ENCODE results near the gene BID.

GRCh38 chr22:17817511-17818065 is 43.3 kb upstream of the BID start:
- TF ChIP-seq, protein P1, sequence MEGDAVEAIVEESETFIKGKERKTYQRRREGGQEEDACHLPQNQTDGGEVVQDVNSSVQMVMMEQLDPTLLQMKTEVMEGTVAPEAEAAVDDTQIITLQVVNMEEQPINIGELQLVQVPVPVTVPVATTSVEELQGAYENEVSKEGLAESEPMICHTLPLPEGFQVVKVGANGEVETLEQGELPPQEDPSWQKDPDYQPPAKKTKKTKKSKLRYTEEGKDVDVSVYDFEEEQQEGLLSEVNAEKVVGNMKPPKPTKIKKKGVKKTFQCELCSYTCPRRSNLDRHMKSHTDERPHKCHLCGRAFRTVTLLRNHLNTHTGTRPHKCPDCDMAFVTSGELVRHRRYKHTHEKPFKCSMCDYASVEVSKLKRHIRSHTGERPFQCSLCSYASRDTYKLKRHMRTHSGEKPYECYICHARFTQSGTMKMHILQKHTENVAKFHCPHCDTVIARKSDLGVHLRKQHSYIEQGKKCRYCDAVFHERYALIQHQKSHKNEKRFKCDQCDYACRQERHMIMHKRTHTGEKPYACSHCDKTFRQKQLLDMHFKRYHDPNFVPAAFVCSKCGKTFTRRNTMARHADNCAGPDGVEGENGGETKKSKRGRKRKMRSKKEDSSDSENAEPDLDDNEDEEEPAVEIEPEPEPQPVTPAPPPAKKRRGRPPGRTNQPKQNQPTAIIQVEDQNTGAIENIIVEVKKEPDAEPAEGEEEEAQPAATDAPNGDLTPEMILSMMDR (IDR thresholded peaks at IDR 0.05 in 2 of 3, conservative IDR thresholded peaks at IDR 0.05 in 1 of 3; ENCODE audit: control insufficient read depth in 2 of 3, extremely low read depth in 1 of 3, insufficient read depth in 1 of 3, low read depth in 3 of 3, low read length in 3 of 3) = no peak
- TF ChIP-seq RAD21 (IDR thresholded peaks at IDR 0.05; ENCODE audit: insufficient read depth, low read depth, low read length) (no peak), ESRRA (IDR thresholded peaks at IDR 0.05; ENCODE audit: low read length) (no peak), TARDBP (IDR thresholded peaks at IDR 0.05; ENCODE audit: borderline replicate concordance) (no peak), BHLHE40 (IDR thresholded peaks at IDR 0.05; ENCODE audit: borderline replicate concordance in 1 of 2, low read depth in 2 of 2, low read length in 1 of 2) (no peak), BRCA1 (IDR thresholded peaks at IDR 0.05; ENCODE audit: low read depth, low read length) (no peak), MXI1 (IDR thresholded peaks at IDR 0.05; ENCODE audit: low read depth, low read length) (no peak), SRF (IDR thresholded peaks at IDR 0.05; ENCODE audit: low read depth in 2 of 2, low read length in 2 of 2) (no peak), NR2C2 (IDR thresholded peaks at IDR 0.05; ENCODE audit: borderline replicate concordance, control insufficient read depth, insufficient read length, low read depth) (no peak), GABPA (IDR thresholded peaks at IDR 0.05; ENCODE audit: low read depth) (no peak)
- TF ChIP-seq, protein P2, sequence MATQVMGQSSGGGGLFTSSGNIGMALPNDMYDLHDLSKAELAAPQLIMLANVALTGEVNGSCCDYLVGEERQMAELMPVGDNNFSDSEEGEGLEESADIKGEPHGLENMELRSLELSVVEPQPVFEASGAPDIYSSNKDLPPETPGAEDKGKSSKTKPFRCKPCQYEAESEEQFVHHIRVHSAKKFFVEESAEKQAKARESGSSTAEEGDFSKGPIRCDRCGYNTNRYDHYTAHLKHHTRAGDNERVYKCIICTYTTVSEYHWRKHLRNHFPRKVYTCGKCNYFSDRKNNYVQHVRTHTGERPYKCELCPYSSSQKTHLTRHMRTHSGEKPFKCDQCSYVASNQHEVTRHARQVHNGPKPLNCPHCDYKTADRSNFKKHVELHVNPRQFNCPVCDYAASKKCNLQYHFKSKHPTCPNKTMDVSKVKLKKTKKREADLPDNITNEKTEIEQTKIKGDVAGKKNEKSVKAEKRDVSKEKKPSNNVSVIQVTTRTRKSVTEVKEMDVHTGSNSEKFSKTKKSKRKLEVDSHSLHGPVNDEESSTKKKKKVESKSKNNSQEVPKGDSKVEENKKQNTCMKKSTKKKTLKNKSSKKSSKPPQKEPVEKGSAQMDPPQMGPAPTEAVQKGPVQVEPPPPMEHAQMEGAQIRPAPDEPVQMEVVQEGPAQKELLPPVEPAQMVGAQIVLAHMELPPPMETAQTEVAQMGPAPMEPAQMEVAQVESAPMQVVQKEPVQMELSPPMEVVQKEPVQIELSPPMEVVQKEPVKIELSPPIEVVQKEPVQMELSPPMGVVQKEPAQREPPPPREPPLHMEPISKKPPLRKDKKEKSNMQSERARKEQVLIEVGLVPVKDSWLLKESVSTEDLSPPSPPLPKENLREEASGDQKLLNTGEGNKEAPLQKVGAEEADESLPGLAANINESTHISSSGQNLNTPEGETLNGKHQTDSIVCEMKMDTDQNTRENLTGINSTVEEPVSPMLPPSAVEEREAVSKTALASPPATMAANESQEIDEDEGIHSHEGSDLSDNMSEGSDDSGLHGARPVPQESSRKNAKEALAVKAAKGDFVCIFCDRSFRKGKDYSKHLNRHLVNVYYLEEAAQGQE (IDR thresholded peaks at IDR 0.05; ENCODE audit: low read depth, low read length) = no peak
- TF ChIP-seq, protein P3, sequence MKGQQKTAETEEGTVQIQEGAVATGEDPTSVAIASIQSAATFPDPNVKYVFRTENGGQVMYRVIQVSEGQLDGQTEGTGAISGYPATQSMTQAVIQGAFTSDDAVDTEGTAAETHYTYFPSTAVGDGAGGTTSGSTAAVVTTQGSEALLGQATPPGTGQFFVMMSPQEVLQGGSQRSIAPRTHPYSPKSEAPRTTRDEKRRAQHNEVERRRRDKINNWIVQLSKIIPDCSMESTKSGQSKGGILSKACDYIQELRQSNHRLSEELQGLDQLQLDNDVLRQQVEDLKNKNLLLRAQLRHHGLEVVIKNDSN (IDR thresholded peaks at IDR 0.05; ENCODE audit: borderline replicate concordance, extremely low read length, insufficient read depth, low read depth, low read length) = no peak

Data from GM12878 (cell line).